Smooth muscle cell (in vitro differentiated cells): ENCODE data around the gene JAGN1. TPM values are rescaled to one million over a fixed set of nuclear protein-coding genes. Genes with fewer than 3 reads are reported as not detected.

Experiments used
- DNase-seq: peaks from one replicate; lab custom pipeline; 2025; ENCODE audit not compliant: unreplicated experiment; lab: John Stamatoyannopoulos, UW
- H2AFZ ChIP-seq: fragments of 200-600 bp; sonication (generic); 2 replicates; pipeline ENCODE4 v1.6.0; 2016; ENCODE audit warnings: antibody characterized with exemption, low read depth, mild to moderate bottlenecking
- H3F3A ChIP-seq: fragments of 200-600 bp; sonication (generic); 2 replicates; pipeline ENCODE4 v1.6.0; 2017; ENCODE audit warnings: antibody characterized with exemption, low read depth
- H3K27ac ChIP-seq: fragments of 200-600 bp; sonication (generic); 2 replicates; pipeline ENCODE4 v1.5.1; 2016; ENCODE audit warnings: low read depth, mild to moderate bottlenecking
- H3K27me3 ChIP-seq: fragments of 200-600 bp; sonication (generic); 2 replicates; pipeline ENCODE4 v1.6.1; 2016; ENCODE audit warnings: low read depth, mild to moderate bottlenecking
- H3K36me3 ChIP-seq: fragments of 200-600 bp; sonication (generic); 2 replicates; pipeline ENCODE4 v1.5.1; 2016; ENCODE audit warnings: low read depth
- H3K4me1 ChIP-seq: fragments of 200-600 bp; sonication (generic); 2 replicates; pipeline ENCODE4 v1.5.1; 2016; ENCODE audit warnings: low read depth
- H3K4me2 ChIP-seq: fragments of 200-600 bp; sonication (generic); 2 replicates; pipeline ENCODE4 v1.6.0; 2016; ENCODE audit warnings: mild to moderate bottlenecking
- H3K4me3 ChIP-seq: fragments of 200-600 bp; sonication (generic); 2 replicates; pipeline ENCODE4 v1.5.1; 2016; ENCODE audit warnings: mild to moderate bottlenecking
- H3K79me2 ChIP-seq: fragments of 200-600 bp; sonication (generic); 2 replicates; pipeline ENCODE4 v1.6.0; 2016; ENCODE audit warnings: low read depth, mild to moderate bottlenecking
- H3K9ac ChIP-seq: fragments of 200-600 bp; sonication (generic); 2 replicates; pipeline ENCODE4 v1.6.0; 2016; ENCODE audit warnings: low read depth
- H3K9me3 ChIP-seq: fragments of 200-600 bp; sonication (generic); replicated peaks from 2 replicates; pipeline ENCODE4 v1.5.1; 2016; ENCODE audit warnings: low read depth
- H4K20me1 ChIP-seq: fragments of 200-600 bp; sonication (generic); 2 replicates; pipeline ENCODE4 v1.6.0; 2016; ENCODE audit warnings: low read depth
- WGBS: methylation state at CpG from one replicate; pipeline ENCODE4 v1.1.7; 2016; ENCODE audit warnings: low lambda C conversion rate; 5-methylcytosine and 5-hydroxymethylcytosine counted together
- polyA plus RNA-seq: library from polyadenylated mRNA; unstranded; fragments of >200 nt; fragmentation: Nextera tagmentation; extraction: Ambion mirVana; gene quantifications from 2 replicates; pipeline ENCODE4 v1.2.1, GENCODE V29; 2016
- total RNA-seq: library from RNA; depleted of rRNA; stranded (reverse); fragments of >200 nt; gene quantifications from 2 replicates; pipeline ENCODE4 v1.2.3, GENCODE V29; 2014
- TF ChIP-seq, protein P1 (sequence below): fragments of 200-600 bp; sonication (generic); IDR thresholded peaks from 2 replicates; pipeline ENCODE4 v1.5.1; 2017; ENCODE audit warnings: borderline replicate concordance, mild to moderate bottlenecking, antibody characterized with exemption; ENCODE audit not compliant: insufficient read depth, poor library complexity, severe bottlenecking

The JAGN1 gene
- total and polyA plus RNA-seq, 2 experiments from 2014 or later, result 36.8 to 37.3 TPM

DNA sequence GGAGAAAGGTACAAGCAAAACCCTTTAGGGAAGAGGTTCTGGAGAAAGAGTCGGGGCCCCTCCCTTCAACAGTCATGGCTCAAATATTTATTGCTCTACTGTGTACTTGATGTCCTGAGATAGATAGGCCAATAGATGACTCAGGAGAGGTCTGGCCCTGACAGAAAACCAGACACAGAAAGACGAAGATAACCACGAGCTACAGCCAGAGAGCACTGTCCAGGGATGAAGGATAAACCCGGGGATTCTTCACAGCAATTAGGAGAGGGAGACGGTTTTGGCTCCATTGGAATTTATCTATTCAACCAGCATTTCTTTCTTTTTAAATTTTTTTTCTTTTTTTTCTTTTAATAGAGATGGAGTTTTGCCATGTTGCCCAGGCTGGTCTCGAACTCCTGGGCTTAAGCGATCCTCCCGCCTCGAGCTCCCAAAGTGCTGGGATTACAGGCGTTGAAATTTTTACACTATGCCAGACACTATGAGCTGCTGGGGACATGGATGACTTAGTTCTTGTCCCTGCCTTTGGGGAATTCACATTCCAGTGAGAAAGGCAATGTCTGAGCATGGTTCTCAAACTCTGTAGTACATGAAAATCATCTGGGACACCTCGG lies 5.8 kb upstream of the JAGN1 start:
- 5% methylated on average over 11 of the region's 11 CpGs for WGBS
- no peaks in the 10 kb centered on the region for H3K36me3 ChIP-seq
- peaks cover 20% of the 10 kb centered on the region for H3F3A ChIP-seq
- DNase-seq, result no peak
- TF ChIP-seq, protein P1, sequence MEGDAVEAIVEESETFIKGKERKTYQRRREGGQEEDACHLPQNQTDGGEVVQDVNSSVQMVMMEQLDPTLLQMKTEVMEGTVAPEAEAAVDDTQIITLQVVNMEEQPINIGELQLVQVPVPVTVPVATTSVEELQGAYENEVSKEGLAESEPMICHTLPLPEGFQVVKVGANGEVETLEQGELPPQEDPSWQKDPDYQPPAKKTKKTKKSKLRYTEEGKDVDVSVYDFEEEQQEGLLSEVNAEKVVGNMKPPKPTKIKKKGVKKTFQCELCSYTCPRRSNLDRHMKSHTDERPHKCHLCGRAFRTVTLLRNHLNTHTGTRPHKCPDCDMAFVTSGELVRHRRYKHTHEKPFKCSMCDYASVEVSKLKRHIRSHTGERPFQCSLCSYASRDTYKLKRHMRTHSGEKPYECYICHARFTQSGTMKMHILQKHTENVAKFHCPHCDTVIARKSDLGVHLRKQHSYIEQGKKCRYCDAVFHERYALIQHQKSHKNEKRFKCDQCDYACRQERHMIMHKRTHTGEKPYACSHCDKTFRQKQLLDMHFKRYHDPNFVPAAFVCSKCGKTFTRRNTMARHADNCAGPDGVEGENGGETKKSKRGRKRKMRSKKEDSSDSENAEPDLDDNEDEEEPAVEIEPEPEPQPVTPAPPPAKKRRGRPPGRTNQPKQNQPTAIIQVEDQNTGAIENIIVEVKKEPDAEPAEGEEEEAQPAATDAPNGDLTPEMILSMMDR, result no peak
- H3K4me3 ChIP-seq, result no peak overlapping the region
- H2AFZ ChIP-seq, result no peak overlapping the region
- no peaks in the 10 kb centered on the region for H4K20me1 ChIP-seq
- H3K27ac ChIP-seq, result peak overlapping the region; percentile 96
- H3K79me2 ChIP-seq, result no peaks in the 10 kb centered on the region
- H3K9ac ChIP-seq, result peak overlapping the region; percentile 51
- peaks cover 6% of the 10 kb centered on the region for H3K4me1 ChIP-seq
- no peaks in the 10 kb centered on the region for H3K9me3 ChIP-seq
- no peaks in the 10 kb centered on the region for H3K27me3 ChIP-seq
- peak overlapping the region; percentile 74 for H3K4me2 ChIP-seq

GRCh38 chr3:9886328-9886727 lies 4.1 kb upstream of the JAGN1 start:
- Histone ChIP-seq H3K4me3 (no peak overlapping the region), H3K9me3 (no peaks in the 10 kb centered on the region), H3K4me1 (peaks cover 9% of the 10 kb centered on the region), H3K79me2 (peaks cover 9% of the 10 kb centered on the region), H3K27me3 (no peaks in the 10 kb centered on the region), H3K36me3 (no peaks in the 10 kb centered on the region), H2AFZ (no peak overlapping the region), H3F3A (peaks cover 20% of the 10 kb centered on the region), H3K27ac (no peak overlapping the region), H4K20me1 (no peaks in the 10 kb centered on the region), H3K9ac (no peak overlapping the region), H3K4me2 (no peak overlapping the region)
- no peak for DNase-seq
- TF ChIP-seq, protein P1, result no peak

- no peak for DNase-seq
- peaks cover 15% of the 10 kb centered on the region for H3K4me1 ChIP-seq
These were observed 2.9 kb upstream of the JAGN1 start for GRCh38 chr3:9887480-9887879.

GRCh38 chr3:9888540-9888939 lies 1.9 kb upstream of the JAGN1 start:
- no peak overlapping the region for H3K9ac ChIP-seq
- no peak overlapping the region for H3K27ac ChIP-seq
- H3K79me2 ChIP-seq, result peaks cover 19% of the 10 kb centered on the region
- no peak overlapping the region for H3K4me3 ChIP-seq
- H2AFZ ChIP-seq, result no peak overlapping the region
- H3K4me2 ChIP-seq, result no peak overlapping the region
- H3K4me1 ChIP-seq, result peaks cover 15% of the 10 kb centered on the region
- no peaks in the 10 kb centered on the region for H3K36me3 ChIP-seq
- TF ChIP-seq, protein P1, result no peak
- H3K9me3 ChIP-seq, result no peaks in the 10 kb centered on the region
- no peaks in the 10 kb centered on the region for H3K27me3 ChIP-seq
- H3F3A ChIP-seq, result peaks cover 19% of the 10 kb centered on the region
- WGBS, result 94% methylated on average over 3 of the region's 3 CpGs
- H4K20me1 ChIP-seq, result no peaks in the 10 kb centered on the region
- no peak for DNase-seq

More at GRCh38 chr3:9887480-9887879, 2.9 kb upstream of the JAGN1 start:
- Histone ChIP-seq H3K27me3 (no peaks in the 10 kb centered on the region), H3K27ac (no peak overlapping the region), H3K36me3 (no peaks in the 10 kb centered on the region), H3K4me3 (no peak overlapping the region), H3K9me3 (no peaks in the 10 kb centered on the region), H3K4me2 (no peak overlapping the region), H3K79me2 (peaks cover 19% of the 10 kb centered on the region), H3K9ac (no peak overlapping the region), H3F3A (peaks cover 20% of the 10 kb centered on the region), H4K20me1 (no peaks in the 10 kb centered on the region), H2AFZ (no peak overlapping the region)
- TF ChIP-seq, protein P1, result no peak
- WGBS, result 95% methylated on average over 5 of the region's 5 CpGs
